Activated CD4-positive, alpha-beta T cell treated with anti-CD3 and anti-CD28 coated beads for 4 hours (primary cell): ENCODE results near the gene GALNT1.
A peak's percentile ranks its signal among the peaks of the same experiment; 100 is the strongest.

Experiments used
- DNase-seq, 2 donors: peaks; one replicate each; pipeline ENCODE4 v3.0.0-alpha.2; 2020

Gene GALNT1

GRCh38 chr18:35728676-35729075 is 147.1 kb downstream of the GALNT1 start:
- DNase-seq, result no peak

- no peak for DNase-seq
Measured at GRCh38 chr18:35729991-35730668, 148.6 kb downstream of the GALNT1 start.

- no peak for DNase-seq
Measured at GRCh38 chr18:35730691-35731370, 149.3 kb downstream of the GALNT1 start.

GRCh38 chr18:35731701-35732100 is 150.2 kb downstream of the GALNT1 start:
- no peak for DNase-seq

GRCh38 chr18:35732162-35732561 is 150.6 kb downstream of the GALNT1 start:
- no peak for DNase-seq

- no peak for DNase-seq
Measured at GRCh38 chr18:35732636-35733035, 151.1 kb downstream of the GALNT1 start.

- no peak for DNase-seq
Measured at GRCh38 chr18:35733408-35733807, 151.9 kb downstream of the GALNT1 start.

GRCh38 chr18:35736696-35737095 is 155.2 kb downstream of the GALNT1 start:
- DNase-seq, result no peak

- DNase-seq, result no peak
Measured at GRCh38 chr18:35739778-35740177, 158.2 kb downstream of the GALNT1 start.

GRCh38 chr18:35740656-35741055 is 159.1 kb downstream of the GALNT1 start:
- no peak for DNase-seq

- no peak for DNase-seq
Measured at GRCh38 chr18:35743916-35744315, 162.4 kb downstream of the GALNT1 start.

- DNase-seq, result no peak
Measured at GRCh38 chr18:35745814-35746213, 164.3 kb downstream of the GALNT1 start.

- no peak for DNase-seq
Measured at GRCh38 chr18:35746826-35747339, 165.3 kb downstream of the GALNT1 start.

- DNase-seq, result no peak
Measured at GRCh38 chr18:35747894-35748472, 166.4 kb downstream of the GALNT1 start.

- no peak for DNase-seq
Measured at GRCh38 chr18:35749701-35750100, 168.2 kb downstream of the GALNT1 start.

GRCh38 chr18:35750929-35751328 is 169.4 kb downstream of the GALNT1 start:
- no peak for DNase-seq

- DNase-seq, result no peak
Measured at GRCh38 chr18:35753306-35753910, 171.9 kb downstream of the GALNT1 start.

GRCh38 chr18:35754464-35754863 is 172.9 kb downstream of the GALNT1 start:
- DNase-seq, result no peak

- DNase-seq, result no peak
Measured at GRCh38 chr18:35755369-35755768, 173.8 kb downstream of the GALNT1 start.

- peak; percentile 51 to 60 for DNase-seq
Measured at GRCh38 chr18:35756506-35757117, 175.1 kb downstream of the GALNT1 start.
